A549 (cell line): ENCODE results near the gene PLA2G2A. TPM values are rescaled to one million over a fixed set of nuclear protein-coding genes. Genes with fewer than 3 reads are reported as not detected.
"Not testable (repeated sequence)": the region's sequence is repeated elsewhere in the genome, so short reads cannot be mapped to it uniquely, and the experiment has no call there.

Source experiments
- ATAC-seq, 2 experiments: fragments of 200-7000 bp in 1 of 2; fragments of >200 bp in 1 of 2; cut with Nextera tagmentation in 1 of 2; cut with Tn5 transposase in 1 of 2; 3 replicates each; pipeline versions ENCODE4 v1.8.0 to v1.9.1; 2018 to 2020; ENCODE audit warnings: mild to moderate bottlenecking in 1 of 2, moderate library complexity in 1 of 2
- CTCF ChIA-PET: fragments of 300-600 bp; sonication (Branson Sonifier 250); formaldehyde crosslinking; extraction: SDS; loops from one replicate; lab custom pipeline; 2021; ENCODE audit warnings: antibody characterized with exemption, inconsistent platforms; lab: Yijun Ruan, JAX
- POLR2A ChIA-PET: fragments of 350-600 bp; formaldehyde crosslinking; extraction: SDS; loops from one replicate; lab custom pipeline; 2021; ENCODE audit warnings: antibody characterized with exemption, inconsistent platforms; lab: Yijun Ruan, JAX
- DNase-seq, 2 experiments: peaks; one replicate each; pipeline versions ENCODE4 v3.0.0 to v3.0.0-alpha.2; 2011 to 2016; ENCODE audit warnings: low read depth in 1 of 2, low spot score in 1 of 2
- FAIRE-seq: peaks from 2 replicates; lab custom pipeline; 2011; peaks lifted over from hg19 to GRCh38; lab: Jason Lieb, UNC
- H3K27ac ChIP-seq, 2 experiments: fragments of >200 bp; sonication (Bioruptor Twin); formaldehyde crosslinking; 3 replicates each; pipeline ENCODE4 v1.5.1; 2016 to 2017
- H3K4me1 ChIP-seq: fragments of >200 bp; sonication (Bioruptor Twin); formaldehyde crosslinking; 3 replicates; pipeline ENCODE4 v1.6.1; 2016
- H3K4me2 ChIP-seq: fragments of >200 bp; sonication (Bioruptor Twin); formaldehyde crosslinking; 3 replicates; pipeline ENCODE4 v1.6.1; 2016
- H3K4me3 ChIP-seq: fragments of >200 bp; sonication (Bioruptor Twin); formaldehyde crosslinking; 3 replicates; pipeline ENCODE4 v1.5.1; 2016
- H3K9me3 ChIP-seq: fragments of >200 bp; sonication (Bioruptor Twin); formaldehyde crosslinking; 3 replicates; pipeline ENCODE4 v1.6.1; 2016
- CBX2 ChIP-seq: fragments of 200-600 bp; sonication (generic); IDR thresholded peaks from 2 replicates; pipeline ENCODE4 v1.6.1; 2016; ENCODE audit warnings: low read depth, mild to moderate bottlenecking, borderline replicate concordance
- CBX8 ChIP-seq: fragments of 200-600 bp; sonication (generic); IDR thresholded peaks from 2 replicates; pipeline ENCODE4 v1.6.1; 2016
- CHD4 ChIP-seq: fragments of 200-600 bp; sonication (generic); IDR thresholded peaks from 2 replicates; pipeline ENCODE4 v1.6.1; 2016; ENCODE audit warnings: antibody characterized with exemption, mild to moderate bottlenecking, borderline replicate concordance
- EHF ChIP-seq: fragments of 250-450 bp; sonication (Bioruptor Pico); IDR thresholded peaks from 2 replicates; pipeline ENCODE4 v1.5.0; 2020; ENCODE audit warnings: mild to moderate bottlenecking
- EP300 ChIP-seq, 2 experiments: fragments of >200 bp; sonication (Bioruptor Twin); formaldehyde crosslinking; IDR thresholded peaks; 2 replicates in 1 of 2; 3 replicates in 1 of 2; pipeline ENCODE4 v1.6.1; 2016 to 2017
- FOSB ChIP-seq: fragments of 250-450 bp; sonication (Bioruptor Pico); IDR thresholded peaks from 2 replicates; pipeline ENCODE4 v1.5.0; 2020; ENCODE audit warnings: mild to moderate bottlenecking, moderate library complexity
- GATA3 ChIP-seq: IDR thresholded peaks from 2 replicates; pipeline ENCODE4 v1.6.1; 2012; ENCODE audit warnings: borderline replicate concordance
- HDAC2 ChIP-seq: fragments of 200-600 bp; sonication (generic); IDR thresholded peaks from 2 replicates; pipeline ENCODE4 v1.6.1; 2016
- HEYL ChIP-seq: fragments of 250-450 bp; sonication (Bioruptor Pico); IDR thresholded peaks from 2 replicates; pipeline ENCODE4 v1.8.0; 2021; ENCODE audit warnings: mild to moderate bottlenecking, moderate library complexity
- HOXA7 ChIP-seq: fragments of 250-450 bp; sonication (Bioruptor Pico); IDR thresholded peaks from 2 replicates; pipeline ENCODE4 v1.5.0; 2020; ENCODE audit warnings: mild to moderate bottlenecking, moderate library complexity
- HOXB13 ChIP-seq: fragments of 250-450 bp; sonication (Bioruptor Pico); IDR thresholded peaks from 2 replicates; pipeline ENCODE4 v1.5.0; 2020; ENCODE audit warnings: low read depth, mild to moderate bottlenecking, moderate library complexity
- JUN ChIP-seq, 2 experiments: fragments of >200 bp; sonication (Bioruptor Twin); formaldehyde crosslinking; IDR thresholded peaks; 2 replicates in 1 of 2; 3 replicates in 1 of 2; pipeline ENCODE4 v1.6.1; 2016 to 2017
- JUNB ChIP-seq: fragments of >200 bp; sonication (Bioruptor Twin); formaldehyde crosslinking; IDR thresholded peaks from 2 replicates; pipeline ENCODE4 v1.6.1; 2016
- KDM1A ChIP-seq: fragments of 200-600 bp; sonication (generic); IDR thresholded peaks from 2 replicates; pipeline ENCODE4 v1.6.1; 2016; ENCODE audit warnings: low read depth, mild to moderate bottlenecking
- KDM5A ChIP-seq: fragments of 200-600 bp; sonication (generic); IDR thresholded peaks from 2 replicates; pipeline ENCODE4 v1.6.1; 2016; ENCODE audit warnings: antibody characterized with exemption, mild to moderate bottlenecking
- MYC ChIP-seq: IDR thresholded peaks from 2 replicates; pipeline ENCODE4 v1.6.1; 2012; ENCODE audit warnings: mild to moderate bottlenecking, inconsistent platforms, low read length, improper control_type of control experiment, borderline replicate concordance
- NFE2L2 ChIP-seq: fragments of 150-350 bp; conservative IDR thresholded peaks from 2 replicates; pipeline ENCODE4 v1.6.1; 2014; ENCODE audit warnings: low read length
- NR3C1 ChIP-seq: fragments of >200 bp; sonication (Bioruptor Twin); formaldehyde crosslinking; IDR thresholded peaks from 3 replicates; pipeline ENCODE4 v1.6.1; 2017
- POLR2AphosphoS2 ChIP-seq: conservative IDR thresholded peaks from 2 replicates; pipeline ENCODE4 v1.6.1; 2012; ENCODE audit warnings: low read length, improper control_type of control experiment, inconsistent platforms
- RAD21 ChIP-seq, 2 experiments: fragments of >200 bp in 1 of 2; sonication (Bioruptor Twin) in 1 of 2; formaldehyde crosslinking in 1 of 2; IDR thresholded peaks in 1 of 2; conservative IDR thresholded peaks in 1 of 2; 2 replicates in 1 of 2; 3 replicates in 1 of 2; pipeline ENCODE4 v1.6.1; 2012 to 2018; ENCODE audit warnings: inconsistent platforms in 1 of 2
- RCOR1 ChIP-seq: fragments of 150-350 bp; IDR thresholded peaks from 2 replicates; pipeline ENCODE4 v1.6.1; 2014; ENCODE audit warnings: antibody characterized with exemption, low read length, low read depth
- SMC3 ChIP-seq: fragments of >200 bp; sonication (Bioruptor Twin); formaldehyde crosslinking; IDR thresholded peaks from 3 replicates; pipeline ENCODE4 v1.6.1; 2018; ENCODE audit warnings: inconsistent platforms
- SREBF2 ChIP-seq: fragments of 450-650 bp; IDR thresholded peaks from 2 replicates; pipeline ENCODE4 v1.6.1; 2014; ENCODE audit warnings: mild to moderate bottlenecking, moderate library complexity
- ZC3H11A ChIP-seq: fragments of 450-650 bp; IDR thresholded peaks from 2 replicates; pipeline ENCODE4 v1.6.1; 2014; ENCODE audit warnings: antibody characterized with exemption, mild to moderate bottlenecking
- ZFP36 ChIP-seq: fragments of 450-650 bp; IDR thresholded peaks from 2 replicates; pipeline ENCODE4 v1.6.1; 2014; ENCODE audit warnings: borderline replicate concordance; ENCODE audit not compliant: partially characterized antibody
- WGBS: methylation state at CpG from one replicate; pipeline ENCODE4 v1.1.6; 2017; ENCODE audit errors: missing lambda C conversion rate; 5-methylcytosine and 5-hydroxymethylcytosine counted together
- polyA plus RNA-seq, 4 experiments: library from polyadenylated mRNA; depleted of rRNA in 3 of 4; stranded (reverse); fragments of >200 nt; fragmentation: RNase III in 1 of 4; extraction: RNeasy Plus Mini Kit Qiagen cat#74134 plus additional on column Dnase treatment in 1 of 4; gene quantifications; 2 replicates in 3 of 4; 3 replicates in 1 of 4; pipeline ENCODE4 v1.2.3, GENCODE V29; 2011 to 2017
- TF ChIP-seq, protein P1 (sequence below): fragments of 150-350 bp; IDR thresholded peaks from 2 replicates; pipeline ENCODE4 v1.6.1; 2014; ENCODE audit warnings: low read depth, mild to moderate bottlenecking, low read length
- TF ChIP-seq, protein P2 (sequence below): fragments of >200 bp; sonication (Bioruptor Twin); formaldehyde crosslinking; IDR thresholded peaks from 3 replicates; pipeline ENCODE4 v1.5.1; 2016
- TF ChIP-seq, protein P3 (sequence below): IDR thresholded peaks from 2 replicates; pipeline ENCODE4 v1.6.1; 2012
- TF ChIP-seq, protein P4 (sequence below): IDR thresholded peaks from 2 replicates; pipeline ENCODE4 v1.6.1; 2012
- TF ChIP-seq, protein P5 (sequence below): fragments of >200 bp; sonication (Bioruptor Twin); formaldehyde crosslinking; IDR thresholded peaks from 3 replicates; pipeline ENCODE4 v1.6.1; 2016
- TF ChIP-seq, protein P6 (sequence below): fragments of >200 bp; sonication (Bioruptor Twin); formaldehyde crosslinking; IDR thresholded peaks from 2 replicates; pipeline ENCODE4 v1.6.1; 2016

Gene PLA2G2A
- polyA plus RNA-seq, 2 of the 4 experiments (the other 2 are of a cell fraction): 0.13 TPM; not detected in 1

DNA sequence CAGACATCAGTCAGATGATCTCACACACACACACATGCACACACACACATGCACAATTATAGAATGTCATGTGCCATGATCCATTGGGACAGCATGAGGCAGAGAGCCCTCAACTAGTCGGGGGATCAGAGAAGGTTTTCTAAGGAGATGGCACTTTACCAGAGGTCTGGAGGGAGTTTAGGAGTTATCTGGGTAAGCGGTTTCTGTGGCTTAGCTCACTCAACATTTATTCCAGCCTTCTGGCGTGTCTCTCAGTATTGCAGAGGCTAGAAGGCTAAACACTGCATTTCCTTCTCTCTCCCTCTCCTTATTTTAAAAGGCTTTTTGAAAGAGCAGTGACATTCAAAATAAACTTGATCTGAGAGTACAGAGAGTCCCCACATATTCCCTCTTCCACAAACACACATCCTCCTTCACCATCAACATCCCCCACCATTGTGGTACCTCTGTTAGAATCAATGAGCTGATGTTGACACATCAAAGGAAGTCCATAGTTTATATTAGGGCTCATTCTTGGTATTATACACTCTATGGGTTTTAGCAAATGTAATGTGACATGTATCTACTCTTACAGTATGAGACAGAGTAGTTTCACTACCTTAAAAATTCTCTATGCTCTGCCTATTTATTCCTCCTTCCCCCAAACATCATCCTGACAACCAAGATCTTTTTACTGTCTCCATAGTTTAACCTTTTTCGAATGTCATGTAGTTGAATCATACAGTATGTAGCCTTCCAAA, 9.0 kb upstream of the PLA2G2A start:
- DNase-seq: no peak
- ChIA-PET CTCF (no interaction called here), POLR2A (no interaction called here)
- no peak for TF ChIP-seq NR3C1
- TF ChIP-seq GATA3: no peak
- TF ChIP-seq RCOR1: no peak
- no peak for TF ChIP-seq ZFP36
- TF ChIP-seq HOXA7 (CRISPR knock-in tag): no peak
- TF ChIP-seq MYC: no peak
- no peak for TF ChIP-seq POLR2AphosphoS2
- no peak for TF ChIP-seq HOXB13 (CRISPR knock-in tag)
- TF ChIP-seq, protein P1, sequence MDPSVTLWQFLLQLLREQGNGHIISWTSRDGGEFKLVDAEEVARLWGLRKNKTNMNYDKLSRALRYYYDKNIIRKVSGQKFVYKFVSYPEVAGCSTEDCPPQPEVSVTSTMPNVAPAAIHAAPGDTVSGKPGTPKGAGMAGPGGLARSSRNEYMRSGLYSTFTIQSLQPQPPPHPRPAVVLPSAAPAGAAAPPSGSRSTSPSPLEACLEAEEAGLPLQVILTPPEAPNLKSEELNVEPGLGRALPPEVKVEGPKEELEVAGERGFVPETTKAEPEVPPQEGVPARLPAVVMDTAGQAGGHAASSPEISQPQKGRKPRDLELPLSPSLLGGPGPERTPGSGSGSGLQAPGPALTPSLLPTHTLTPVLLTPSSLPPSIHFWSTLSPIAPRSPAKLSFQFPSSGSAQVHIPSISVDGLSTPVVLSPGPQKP: no peak
- TF ChIP-seq CBX8: no peak
- TF ChIP-seq, protein P2, sequence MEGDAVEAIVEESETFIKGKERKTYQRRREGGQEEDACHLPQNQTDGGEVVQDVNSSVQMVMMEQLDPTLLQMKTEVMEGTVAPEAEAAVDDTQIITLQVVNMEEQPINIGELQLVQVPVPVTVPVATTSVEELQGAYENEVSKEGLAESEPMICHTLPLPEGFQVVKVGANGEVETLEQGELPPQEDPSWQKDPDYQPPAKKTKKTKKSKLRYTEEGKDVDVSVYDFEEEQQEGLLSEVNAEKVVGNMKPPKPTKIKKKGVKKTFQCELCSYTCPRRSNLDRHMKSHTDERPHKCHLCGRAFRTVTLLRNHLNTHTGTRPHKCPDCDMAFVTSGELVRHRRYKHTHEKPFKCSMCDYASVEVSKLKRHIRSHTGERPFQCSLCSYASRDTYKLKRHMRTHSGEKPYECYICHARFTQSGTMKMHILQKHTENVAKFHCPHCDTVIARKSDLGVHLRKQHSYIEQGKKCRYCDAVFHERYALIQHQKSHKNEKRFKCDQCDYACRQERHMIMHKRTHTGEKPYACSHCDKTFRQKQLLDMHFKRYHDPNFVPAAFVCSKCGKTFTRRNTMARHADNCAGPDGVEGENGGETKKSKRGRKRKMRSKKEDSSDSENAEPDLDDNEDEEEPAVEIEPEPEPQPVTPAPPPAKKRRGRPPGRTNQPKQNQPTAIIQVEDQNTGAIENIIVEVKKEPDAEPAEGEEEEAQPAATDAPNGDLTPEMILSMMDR: no peak
- TF ChIP-seq KDM1A: no peak
- TF ChIP-seq, protein P3, sequence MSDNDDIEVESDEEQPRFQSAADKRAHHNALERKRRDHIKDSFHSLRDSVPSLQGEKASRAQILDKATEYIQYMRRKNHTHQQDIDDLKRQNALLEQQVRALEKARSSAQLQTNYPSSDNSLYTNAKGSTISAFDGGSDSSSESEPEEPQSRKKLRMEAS: no peak
- no peak for FAIRE-seq
- H3K27ac ChIP-seq: no peak overlapping the region
- no peaks in the 10 kb centered on the region for H3K4me1 ChIP-seq
- no peak for ATAC-seq
- no peaks in the 10 kb centered on the region for H3K9me3 ChIP-seq
- no peak overlapping the region for H3K4me2 ChIP-seq
- WGBS: 6% methylated on average over 4 of the region's 4 CpGs
- H3K4me3 ChIP-seq: no peak overlapping the region

DNA sequence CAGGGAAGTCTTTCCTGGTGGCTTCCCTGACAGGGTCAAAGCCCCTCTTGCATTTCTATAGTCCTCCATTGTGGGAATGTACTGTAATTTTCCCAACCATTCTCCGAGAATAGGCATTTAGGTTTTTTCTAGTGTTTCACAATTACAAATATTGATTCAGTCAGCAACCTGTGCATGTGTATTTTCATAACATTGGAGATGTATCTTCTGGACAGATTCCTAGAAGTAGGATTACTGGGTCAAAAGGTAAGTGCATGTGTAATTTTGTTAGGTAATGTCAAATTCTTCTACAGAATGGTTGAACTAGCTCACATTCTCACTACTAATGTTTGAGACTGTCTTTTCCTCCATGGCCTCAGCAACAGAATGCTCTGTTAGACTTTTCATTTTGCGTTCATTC, 8.3 kb upstream of the PLA2G2A start:
- CTCF ChIA-PET: no interaction called here
- POLR2A ChIA-PET: no interaction called here

DNA sequence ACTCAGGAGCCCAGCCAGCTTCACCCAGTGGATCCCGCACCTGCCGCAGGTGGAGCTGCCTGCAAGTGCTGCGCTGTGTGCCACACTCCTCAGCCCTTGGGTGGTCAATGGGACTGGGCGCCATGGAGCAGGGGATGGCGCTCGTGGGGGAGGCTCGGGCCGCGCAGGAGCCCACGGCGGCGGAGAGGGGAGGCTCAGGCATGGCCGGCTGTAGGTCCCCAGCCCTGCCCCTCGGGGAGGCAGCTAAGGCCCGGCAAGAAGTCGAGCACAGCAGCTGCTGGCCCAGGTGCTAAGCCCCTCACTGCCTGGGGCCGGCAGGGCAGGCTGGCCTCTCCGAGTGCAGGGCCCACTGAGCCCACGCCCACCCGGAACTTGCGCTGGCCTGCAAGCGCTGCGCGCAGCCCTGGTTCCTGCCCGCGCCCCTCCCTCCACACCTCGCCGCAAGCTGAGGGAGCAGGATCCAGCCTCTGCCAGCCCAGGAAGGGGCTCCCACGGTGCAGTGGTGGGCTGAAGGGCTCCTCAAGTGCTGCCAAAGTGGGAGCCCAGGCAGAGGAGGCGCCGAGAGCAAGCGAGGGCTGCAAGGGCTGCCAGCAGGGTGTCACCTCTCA, 5.1 kb upstream of the PLA2G2A start:
- DNase-seq, POLR2A ChIA-PET, H3K27ac ChIP-seq, H3K4me2 ChIP-seq, FAIRE-seq, H3K4me3 ChIP-seq, CTCF ChIA-PET, ATAC-seq, H3K9me3 ChIP-seq, H3K4me1 ChIP-seq: not testable (repeated sequence)
- WGBS: 0% methylated on average over 4 of the region's 32 CpGs

More for the DNA sequence above, 8.3 kb upstream of the PLA2G2A start:
- TF ChIP-seq RAD21 (conservative IDR thresholded peaks at IDR 0.05 in 1 of 2, IDR thresholded peaks at IDR 0.05 in 1 of 2): no peak
- no peak for TF ChIP-seq CHD4
- TF ChIP-seq, protein P4, sequence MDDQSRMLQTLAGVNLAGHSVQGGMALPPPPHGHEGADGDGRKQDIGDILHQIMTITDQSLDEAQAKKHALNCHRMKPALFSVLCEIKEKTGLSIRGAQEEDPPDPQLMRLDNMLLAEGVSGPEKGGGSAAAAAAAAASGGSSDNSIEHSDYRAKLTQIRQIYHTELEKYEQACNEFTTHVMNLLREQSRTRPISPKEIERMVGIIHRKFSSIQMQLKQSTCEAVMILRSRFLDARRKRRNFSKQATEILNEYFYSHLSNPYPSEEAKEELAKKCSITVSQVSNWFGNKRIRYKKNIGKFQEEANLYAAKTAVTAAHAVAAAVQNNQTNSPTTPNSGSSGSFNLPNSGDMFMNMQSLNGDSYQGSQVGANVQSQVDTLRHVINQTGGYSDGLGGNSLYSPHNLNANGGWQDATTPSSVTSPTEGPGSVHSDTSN: no peak
- TF ChIP-seq SREBF2: no peak
- no peak for TF ChIP-seq HDAC2
- TF ChIP-seq EHF (CRISPR knock-in tag): no peak
- TF ChIP-seq, protein P5, sequence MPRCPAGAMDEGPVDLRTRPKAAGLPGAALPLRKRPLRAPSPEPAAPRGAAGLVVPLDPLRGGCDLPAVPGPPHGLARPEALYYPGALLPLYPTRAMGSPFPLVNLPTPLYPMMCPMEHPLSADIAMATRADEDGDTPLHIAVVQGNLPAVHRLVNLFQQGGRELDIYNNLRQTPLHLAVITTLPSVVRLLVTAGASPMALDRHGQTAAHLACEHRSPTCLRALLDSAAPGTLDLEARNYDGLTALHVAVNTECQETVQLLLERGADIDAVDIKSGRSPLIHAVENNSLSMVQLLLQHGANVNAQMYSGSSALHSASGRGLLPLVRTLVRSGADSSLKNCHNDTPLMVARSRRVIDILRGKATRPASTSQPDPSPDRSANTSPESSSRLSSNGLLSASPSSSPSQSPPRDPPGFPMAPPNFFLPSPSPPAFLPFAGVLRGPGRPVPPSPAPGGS: no peak
- TF ChIP-seq JUNB: no peak
- TF ChIP-seq EP300 (IDR thresholded peaks at IDR 0.05): no peak
- no peak for TF ChIP-seq KDM5A
- no peak for TF ChIP-seq SMC3
- no peak for TF ChIP-seq FOSB (CRISPR knock-in tag)
- no peak for TF ChIP-seq NFE2L2
- TF ChIP-seq JUN (IDR thresholded peaks at IDR 0.05): no peak
- TF ChIP-seq CBX2: no peak
- TF ChIP-seq HEYL: no peak
- TF ChIP-seq, protein P6, sequence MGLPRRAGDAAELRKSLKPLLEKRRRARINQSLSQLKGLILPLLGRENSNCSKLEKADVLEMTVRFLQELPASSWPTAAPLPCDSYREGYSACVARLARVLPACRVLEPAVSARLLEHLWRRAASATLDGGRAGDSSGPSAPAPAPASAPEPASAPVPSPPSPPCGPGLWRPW: no peak
- no peak for TF ChIP-seq ZFP36
- no peak for TF ChIP-seq KDM1A
- no peak for TF ChIP-seq ZC3H11A
- Histone ChIP-seq H3K4me1 (no peaks in the 10 kb centered on the region), H3K9me3 (no peaks in the 10 kb centered on the region), H3K4me3 (no peak overlapping the region), H3K4me2 (no peak overlapping the region), H3K27ac (no peak overlapping the region)
- DNase-seq: no peak
- no peak for FAIRE-seq
- 5% methylated on average over 2 of the region's 2 CpGs for WGBS
- no peak for ATAC-seq
